ENCODE measurements around the gene CDC25B. TPM values are rescaled to one million over a fixed set of nuclear protein-coding genes. Genes with fewer than 3 reads are reported as not detected.

CDC25B gene
- total and polyA plus RNA-seq, 2 of the 13 experiments (the other 11 are each of a cell fraction or from before 2014, with no cell fraction given): 14.5 to 19.4 TPM

- TF ChIP-seq ZNF503 (CRISPR knock-in tag; IDR thresholded peaks at IDR 0.05) (no peak), ZMAT3 (CRISPR knock-in tag; conservative IDR thresholded peaks at IDR 0.05) (0 out of 2 replicates have a peak, but pooled peaks have one; percentile 61), ELF3 (CRISPR knock-in tag; IDR thresholded peaks at IDR 0.05) (no peak), ZBTB20 (CRISPR knock-in tag; IDR thresholded peaks at IDR 0.05; ENCODE audit: borderline replicate concordance, low read depth) (0 out of 2 replicates have a peak, but pooled peaks have one; percentile 10), ZZZ3 (CRISPR knock-in tag; IDR thresholded peaks at IDR 0.05; ENCODE audit: borderline replicate concordance) (no peak), ZNF280D (CRISPR knock-in tag; IDR thresholded peaks at IDR 0.05) (peak; percentile 65; the same call in 1 of the 2 replicates), ZBTB38 (CRISPR knock-in tag; IDR thresholded peaks at IDR 0.05) (no peak), SYNCRIP (IDR thresholded peaks at IDR 0.05; ENCODE audit: insufficient read depth, low read depth, low read length) (no peak), FOXP4 (CRISPR knock-in tag; IDR thresholded peaks at IDR 0.05) (0 out of 2 replicates have a peak, but pooled peaks have one; percentile 5), ZC3H13 (CRISPR knock-in tag; IDR thresholded peaks at IDR 0.05) (no peak), ZNF329 (CRISPR knock-in tag; IDR thresholded peaks at IDR 0.05; ENCODE audit: low read depth) (no peak), STAG1 (CRISPR knock-in tag; IDR thresholded peaks at IDR 0.05) (no peak), PAWR (CRISPR knock-in tag; IDR thresholded peaks at IDR 0.05; ENCODE audit: borderline replicate concordance) (0 out of 2 replicates have a peak, but pooled peaks have one; percentile 40), ZNF230 (CRISPR knock-in tag; IDR thresholded peaks at IDR 0.05) (0 out of 2 replicates have a peak, but pooled peaks have one; percentile 37), FOXC1 (CRISPR knock-in tag; IDR thresholded peaks at IDR 0.05; ENCODE audit: borderline replicate concordance) (no peak), ZNF713 (CRISPR knock-in tag; IDR thresholded peaks at IDR 0.05) (no peak), ZNF691 (CRISPR knock-in tag; IDR thresholded peaks at IDR 0.05; ENCODE audit: borderline replicate concordance, low read depth) (no peak), PRDM4 (CRISPR knock-in tag; IDR thresholded peaks at IDR 0.05; ENCODE audit: borderline replicate concordance) (no peak)
Measured at GRCh38 chr20:3797226-3797545, 1.1 kb downstream of the CDC25B start (continued).

Measured in HepG2 (cell line).